HCT116 (cell line): ENCODE data around the gene PRRT1B.

ENCODE experiments used
- CEBPB ChIP-seq: IDR thresholded peaks from 2 replicates; pipeline ENCODE4 v1.6.1; 2012; ENCODE audit warnings: low read depth
- CTCF ChIP-seq, 3 experiments: fragments of 200-600 bp in 1 of 3; sonication (generic) in 1 of 3; IDR thresholded peaks in 2 of 3; conservative IDR thresholded peaks in 1 of 3; 2 replicates each; pipeline ENCODE4 v1.5.1; 2012 to 2017; ENCODE audit warnings: low read depth in 2 of 3, low read length in 2 of 3, antibody characterized with exemption in 1 of 3, borderline replicate concordance in 1 of 3, control low read depth in 1 of 3, mild to moderate bottlenecking in 1 of 3, mixed read lengths in 1 of 3, mixed run types in 1 of 3, moderate library complexity in 1 of 3; ENCODE audit not compliant: insufficient read depth in 1 of 3
- ELF1 ChIP-seq: IDR thresholded peaks from 2 replicates; pipeline ENCODE4 v1.6.1; 2012; ENCODE audit warnings: low read depth, borderline replicate concordance
- EZH2 ChIP-seq: fragments of 200-600 bp; sonication (generic); IDR thresholded peaks from 2 replicates; pipeline ENCODE4 v1.6.1; 2017; ENCODE audit warnings: antibody characterized with exemption, mixed run types
- EZH2phosphoT487 ChIP-seq: fragments of 200-600 bp; IDR thresholded peaks from 2 replicates; pipeline ENCODE4 v1.6.1; 2018; ENCODE audit warnings: antibody characterized with exemption, borderline replicate concordance
- JUND ChIP-seq: IDR thresholded peaks from 2 replicates; pipeline ENCODE4 v1.6.1; 2012
- MAX ChIP-seq: IDR thresholded peaks from 2 replicates; pipeline ENCODE4 v1.6.1; 2012
- POLR2A ChIP-seq: IDR thresholded peaks from 2 replicates; pipeline ENCODE4 v1.7.0; 2011; ENCODE audit warnings: borderline replicate concordance; ENCODE audit not compliant: insufficient read depth, insufficient read length; ENCODE audit errors: extremely low read depth
- POLR2AphosphoS5 ChIP-seq: IDR thresholded peaks from 2 replicates; pipeline ENCODE4 v1.6.1; 2011; ENCODE audit warnings: mild to moderate bottlenecking, low read depth, low read length, moderate library complexity
- SP1 ChIP-seq: IDR thresholded peaks from 2 replicates; pipeline ENCODE4 v1.6.1; 2012; ENCODE audit warnings: low read depth
- ZNF274 ChIP-seq: fragments of 200-500 bp; sonication (Bioruptor generic); IDR thresholded peaks from 2 replicates; pipeline ENCODE4 v1.6.1; 2014; ENCODE audit warnings: mild to moderate bottlenecking, low read depth, low read length, inconsistent platforms
- TF ChIP-seq, protein P1 (sequence below): IDR thresholded peaks from 2 replicates; pipeline ENCODE4 v1.6.1; 2012; ENCODE audit warnings: low read depth
- TF ChIP-seq, protein P2 (sequence below): IDR thresholded peaks from 2 replicates; pipeline ENCODE4 v1.6.1; 2011; ENCODE audit warnings: mild to moderate bottlenecking, low read length, moderate library complexity; ENCODE audit not compliant: insufficient replicate concordance; ENCODE audit errors: extremely low read depth

DNA sequence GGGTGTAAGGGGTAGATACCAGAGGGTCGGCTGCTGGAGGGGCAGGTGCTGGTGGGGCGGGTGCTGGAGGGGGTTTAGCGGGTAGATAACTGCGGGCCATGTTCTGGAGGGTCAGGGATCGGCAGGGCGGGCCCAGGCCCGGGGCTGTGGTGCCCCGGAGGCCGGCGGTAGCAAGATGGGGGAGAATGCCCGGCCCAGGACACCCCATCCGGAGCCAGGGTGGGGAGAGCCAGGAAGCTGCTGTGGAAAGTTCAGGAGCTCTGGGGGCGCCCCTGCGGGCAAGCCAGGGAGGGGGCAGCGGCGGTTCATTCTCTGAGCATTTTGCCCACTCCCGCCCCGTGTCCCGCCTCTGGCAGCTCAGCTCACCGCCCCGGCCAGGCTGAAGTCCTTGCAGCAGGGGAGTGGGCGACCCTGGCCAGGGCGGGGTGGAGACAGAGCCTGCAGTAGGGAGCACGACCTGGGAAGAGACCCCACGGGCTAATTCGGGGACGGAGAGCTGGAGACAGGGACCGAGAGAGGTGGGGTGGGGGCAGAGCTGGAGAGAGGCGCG lies 538 bp downstream of the PRRT1B start:
- TF ChIP-seq, protein P1, sequence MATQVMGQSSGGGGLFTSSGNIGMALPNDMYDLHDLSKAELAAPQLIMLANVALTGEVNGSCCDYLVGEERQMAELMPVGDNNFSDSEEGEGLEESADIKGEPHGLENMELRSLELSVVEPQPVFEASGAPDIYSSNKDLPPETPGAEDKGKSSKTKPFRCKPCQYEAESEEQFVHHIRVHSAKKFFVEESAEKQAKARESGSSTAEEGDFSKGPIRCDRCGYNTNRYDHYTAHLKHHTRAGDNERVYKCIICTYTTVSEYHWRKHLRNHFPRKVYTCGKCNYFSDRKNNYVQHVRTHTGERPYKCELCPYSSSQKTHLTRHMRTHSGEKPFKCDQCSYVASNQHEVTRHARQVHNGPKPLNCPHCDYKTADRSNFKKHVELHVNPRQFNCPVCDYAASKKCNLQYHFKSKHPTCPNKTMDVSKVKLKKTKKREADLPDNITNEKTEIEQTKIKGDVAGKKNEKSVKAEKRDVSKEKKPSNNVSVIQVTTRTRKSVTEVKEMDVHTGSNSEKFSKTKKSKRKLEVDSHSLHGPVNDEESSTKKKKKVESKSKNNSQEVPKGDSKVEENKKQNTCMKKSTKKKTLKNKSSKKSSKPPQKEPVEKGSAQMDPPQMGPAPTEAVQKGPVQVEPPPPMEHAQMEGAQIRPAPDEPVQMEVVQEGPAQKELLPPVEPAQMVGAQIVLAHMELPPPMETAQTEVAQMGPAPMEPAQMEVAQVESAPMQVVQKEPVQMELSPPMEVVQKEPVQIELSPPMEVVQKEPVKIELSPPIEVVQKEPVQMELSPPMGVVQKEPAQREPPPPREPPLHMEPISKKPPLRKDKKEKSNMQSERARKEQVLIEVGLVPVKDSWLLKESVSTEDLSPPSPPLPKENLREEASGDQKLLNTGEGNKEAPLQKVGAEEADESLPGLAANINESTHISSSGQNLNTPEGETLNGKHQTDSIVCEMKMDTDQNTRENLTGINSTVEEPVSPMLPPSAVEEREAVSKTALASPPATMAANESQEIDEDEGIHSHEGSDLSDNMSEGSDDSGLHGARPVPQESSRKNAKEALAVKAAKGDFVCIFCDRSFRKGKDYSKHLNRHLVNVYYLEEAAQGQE = no peak
- TF ChIP-seq ELF1 (no peak), CTCF (IDR thresholded peaks at IDR 0.05 in 2 of 3, conservative IDR thresholded peaks at IDR 0.05 in 1 of 3; ENCODE audit: borderline replicate concordance in 1 of 3, insufficient read depth in 1 of 3, low read depth in 2 of 3, low read length in 2 of 3) (no peak), POLR2AphosphoS5 (no peak), EZH2phosphoT487 (no peak), JUND (no peak), SP1 (no peak), MAX (no peak), CEBPB (no peak), EZH2 (no peak), ZNF274 (no peak), POLR2A (no peak)
- TF ChIP-seq, protein P2, sequence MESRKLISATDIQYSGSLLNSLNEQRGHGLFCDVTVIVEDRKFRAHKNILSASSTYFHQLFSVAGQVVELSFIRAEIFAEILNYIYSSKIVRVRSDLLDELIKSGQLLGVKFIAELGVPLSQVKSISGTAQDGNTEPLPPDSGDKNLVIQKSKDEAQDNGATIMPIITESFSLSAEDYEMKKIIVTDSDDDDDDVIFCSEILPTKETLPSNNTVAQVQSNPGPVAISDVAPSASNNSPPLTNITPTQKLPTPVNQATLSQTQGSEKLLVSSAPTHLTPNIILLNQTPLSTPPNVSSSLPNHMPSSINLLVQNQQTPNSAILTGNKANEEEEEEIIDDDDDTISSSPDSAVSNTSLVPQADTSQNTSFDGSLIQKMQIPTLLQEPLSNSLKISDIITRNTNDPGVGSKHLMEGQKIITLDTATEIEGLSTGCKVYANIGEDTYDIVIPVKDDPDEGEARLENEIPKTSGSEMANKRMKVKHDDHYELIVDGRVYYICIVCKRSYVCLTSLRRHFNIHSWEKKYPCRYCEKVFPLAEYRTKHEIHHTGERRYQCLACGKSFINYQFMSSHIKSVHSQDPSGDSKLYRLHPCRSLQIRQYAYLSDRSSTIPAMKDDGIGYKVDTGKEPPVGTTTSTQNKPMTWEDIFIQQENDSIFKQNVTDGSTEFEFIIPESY = no peak
